HEK293T (cell line): ENCODE measurements around the gene PIGBOS1.
"Not testable (repeated sequence)": the region's sequence is repeated elsewhere in the genome, so short reads cannot be mapped to it uniquely, and the experiment has no call there.

Source experiments
- BHLHE40 ChIP-seq: fragments of 450-650 bp; IDR thresholded peaks from 2 replicates; pipeline ENCODE4 v1.6.1; 2016; ENCODE audit warnings: mild to moderate bottlenecking, moderate library complexity, borderline replicate concordance
- FOXA1 ChIP-seq: fragments of 450-650 bp; IDR thresholded peaks from 2 replicates; pipeline ENCODE4 v1.6.1; 2016; ENCODE audit warnings: mild to moderate bottlenecking
- FOXM1 ChIP-seq: fragments of 450-650 bp; IDR thresholded peaks from 2 replicates; pipeline ENCODE4 v1.6.1; 2017; ENCODE audit warnings: mild to moderate bottlenecking, borderline replicate concordance
- HDGF ChIP-seq: fragments of 450-650 bp; IDR thresholded peaks from 2 replicates; pipeline ENCODE4 v1.6.1; 2017; ENCODE audit warnings: antibody characterized with exemption, borderline replicate concordance
- LEF1 ChIP-seq: fragments of 450-650 bp; IDR thresholded peaks from 2 replicates; pipeline ENCODE4 v1.6.1; 2017; ENCODE audit warnings: mild to moderate bottlenecking, borderline replicate concordance
- SP1 ChIP-seq: fragments of 450-650 bp; IDR thresholded peaks from 2 replicates; pipeline ENCODE4 v1.6.1; 2017
- SUZ12 ChIP-seq: fragments of 450-650 bp; IDR thresholded peaks from 2 replicates; pipeline ENCODE4 v1.6.1; 2016; ENCODE audit warnings: mild to moderate bottlenecking
- TARDBP ChIP-seq: fragments of 450-650 bp; IDR thresholded peaks from 2 replicates; pipeline ENCODE4 v1.6.1; 2016
- TF ChIP-seq, protein P1 (sequence below): fragments of 450-650 bp; IDR thresholded peaks from 2 replicates; pipeline ENCODE4 v1.6.1; 2016

DNA sequence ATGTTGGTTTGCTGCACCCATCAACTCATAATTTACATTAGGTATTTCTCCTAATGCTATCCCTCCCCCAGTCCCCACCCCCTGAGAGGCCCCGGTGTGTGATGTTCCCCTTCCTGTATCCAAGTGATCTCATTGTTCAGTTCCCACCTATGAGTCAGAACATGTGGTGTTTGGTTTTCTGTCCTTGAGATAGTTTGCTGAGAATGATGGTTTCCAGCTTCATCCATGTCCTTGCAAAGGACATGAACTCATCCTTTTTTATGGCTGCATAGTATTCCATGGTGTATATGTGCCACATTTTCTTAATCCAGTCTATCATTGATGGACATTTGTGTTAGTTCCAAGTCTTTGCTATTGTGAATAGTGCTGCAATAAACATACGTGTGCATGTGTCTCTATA, 38.3 kb downstream of the PIGBOS1 start:
- not testable (repeated sequence) for TF ChIP-seq BHLHE40, FOXA1, SP1, TARDBP, SUZ12, FOXM1, HDGF, LEF1
- TF ChIP-seq, protein P1, sequence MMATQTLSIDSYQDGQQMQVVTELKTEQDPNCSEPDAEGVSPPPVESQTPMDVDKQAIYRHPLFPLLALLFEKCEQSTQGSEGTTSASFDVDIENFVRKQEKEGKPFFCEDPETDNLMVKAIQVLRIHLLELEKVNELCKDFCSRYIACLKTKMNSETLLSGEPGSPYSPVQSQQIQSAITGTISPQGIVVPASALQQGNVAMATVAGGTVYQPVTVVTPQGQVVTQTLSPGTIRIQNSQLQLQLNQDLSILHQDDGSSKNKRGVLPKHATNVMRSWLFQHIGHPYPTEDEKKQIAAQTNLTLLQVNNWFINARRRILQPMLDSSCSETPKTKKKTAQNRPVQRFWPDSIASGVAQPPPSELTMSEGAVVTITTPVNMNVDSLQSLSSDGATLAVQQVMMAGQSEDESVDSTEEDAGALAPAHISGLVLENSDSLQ: not testable (repeated sequence)
